HEK293 (cell line): ENCODE data around the gene INKA2.

Experiments used
- CTCF ChIA-PET: fragments of 350-600 bp; formaldehyde crosslinking; extraction: SDS; loops from one replicate; lab custom pipeline; 2021; ENCODE audit warnings: antibody characterized with exemption; lab: Yijun Ruan, JAX
- POLR2A ChIA-PET: fragments of 300-600 bp; formaldehyde crosslinking; extraction: SDS; loops from one replicate; lab custom pipeline; 2020; ENCODE audit warnings: antibody characterized with exemption, inconsistent platforms; lab: Yijun Ruan, JAX
- H3K27ac ChIP-seq: fragments of 200-500 bp; sonication (Bioruptor generic); 2 replicates; pipeline ENCODE4 v1.5.1; 2014; ENCODE audit warnings: low read depth, low read length, control low read depth, inconsistent platforms; ENCODE audit errors: extremely low read depth
- H3K36me3 ChIP-seq, 2 experiments: fragments of 200-500 bp in 1 of 2; sonication (Bioruptor generic) in 1 of 2; 1 replicate in 1 of 2; 2 replicates in 1 of 2; pipeline ENCODE4 v1.5.1; 2014 to 2017; ENCODE audit warnings: inconsistent platforms in 2 of 2, low read length in 2 of 2; ENCODE audit not compliant: control insufficient read depth in 2 of 2, insufficient read depth in 1 of 2
- H3K4me1 ChIP-seq: fragments of 200-500 bp; sonication (Bioruptor generic); 2 replicates; pipeline ENCODE4 v1.5.1; 2014; ENCODE audit warnings: mild to moderate bottlenecking, low read length, inconsistent platforms; ENCODE audit not compliant: control insufficient read depth, insufficient read depth
- H3K4me3 ChIP-seq: 2 replicates; pipeline ENCODE4 v1.5.1; 2011; ENCODE audit warnings: low read depth, mild to moderate bottlenecking, control low read depth, low read length, moderate library complexity
- H3K9me3 ChIP-seq: fragments of 200-500 bp; sonication (Bioruptor generic); 2 replicates; pipeline ENCODE4 v1.5.1; 2014; ENCODE audit warnings: low read depth, low read length, inconsistent platforms; ENCODE audit not compliant: control insufficient read depth, insufficient read depth
- INSM2 ChIP-seq: fragments of 450-650 bp; formaldehyde crosslinking; IDR thresholded peaks from 2 replicates; pipeline ENCODE4 v1.5.1; 2016; ENCODE audit warnings: missing biosample characterization, missing genetic modification characterization
- KLF16 ChIP-seq: fragments of 450-650 bp; formaldehyde crosslinking; IDR thresholded peaks from 2 replicates; pipeline ENCODE4 v1.5.1; 2017; ENCODE audit warnings: missing biosample characterization, missing genetic modification characterization
- KLF17 ChIP-seq: fragments of 450-650 bp; formaldehyde crosslinking; IDR thresholded peaks from 2 replicates; pipeline ENCODE4 v1.5.1; 2016; ENCODE audit warnings: missing biosample characterization, missing genetic modification characterization
- MYNN ChIP-seq: fragments of 450-650 bp; formaldehyde crosslinking; IDR thresholded peaks from 2 replicates; pipeline ENCODE4 v1.5.1; 2016; ENCODE audit warnings: missing biosample characterization, missing genetic modification characterization, borderline replicate concordance
- SP3 ChIP-seq: fragments of 450-650 bp; formaldehyde crosslinking; IDR thresholded peaks from 2 replicates; pipeline ENCODE4 v1.5.1; 2016; ENCODE audit warnings: missing biosample characterization, missing genetic modification characterization
- ZFP3 ChIP-seq: fragments of 450-650 bp; formaldehyde crosslinking; IDR thresholded peaks from 2 replicates; pipeline ENCODE4 v1.5.1; 2016; ENCODE audit warnings: low read depth, missing biosample characterization, missing genetic modification characterization
- ZFP41 ChIP-seq: fragments of 450-650 bp; formaldehyde crosslinking; IDR thresholded peaks from 2 replicates; pipeline ENCODE4 v1.5.1; 2016; ENCODE audit warnings: missing biosample characterization, missing genetic modification characterization, borderline replicate concordance
- ZNF211 ChIP-seq: fragments of 450-650 bp; formaldehyde crosslinking; IDR thresholded peaks from 2 replicates; pipeline ENCODE4 v1.5.1; 2016; ENCODE audit warnings: low read depth, missing biosample characterization, missing genetic modification characterization
- ZNF341 ChIP-seq: fragments of 450-650 bp; formaldehyde crosslinking; IDR thresholded peaks from 2 replicates; pipeline ENCODE4; 2016; ENCODE audit warnings: low read depth, missing biosample characterization, missing genetic modification characterization
- ZNF513 ChIP-seq: fragments of 450-650 bp; IDR thresholded peaks from 2 replicates; pipeline ENCODE4 v1.5.1; 2018; ENCODE audit warnings: missing biosample characterization, missing genetic modification characterization
- ZNF518A ChIP-seq: fragments of 450-650 bp; formaldehyde crosslinking; conservative IDR thresholded peaks from 2 replicates; pipeline ENCODE4 v1.5.1; 2016; ENCODE audit warnings: low read depth, missing biosample characterization, missing genetic modification characterization
- ZNF624 ChIP-seq: fragments of 450-650 bp; formaldehyde crosslinking; IDR thresholded peaks from 2 replicates; pipeline ENCODE4 v1.5.1; 2017; ENCODE audit warnings: missing biosample characterization, missing genetic modification characterization
- ZNF660 ChIP-seq: fragments of 450-650 bp; IDR thresholded peaks from 2 replicates; pipeline ENCODE4 v1.5.1; 2018; ENCODE audit warnings: missing biosample characterization, mild to moderate bottlenecking, missing genetic modification characterization
- ZNF777 ChIP-seq: fragments of 450-650 bp; formaldehyde crosslinking; IDR thresholded peaks from 2 replicates; pipeline ENCODE4 v1.5.1; 2017; ENCODE audit warnings: missing biosample characterization, missing genetic modification characterization, borderline replicate concordance
- ZNF837 ChIP-seq: fragments of 450-650 bp; formaldehyde crosslinking; IDR thresholded peaks from 2 replicates; pipeline ENCODE4 v1.5.1; 2016; ENCODE audit warnings: missing biosample characterization, missing genetic modification characterization

The INKA2 gene

GRCh38 chr1:111775966-111776365, 36.8 kb upstream of the INKA2 start:
- no peaks in the 10 kb centered on the region for H3K4me1 ChIP-seq
- no peak overlapping the region for H3K4me3 ChIP-seq
- ChIA-PET CTCF (no interaction called here), POLR2A (no interaction called here)
- no peak overlapping the region for H3K27ac ChIP-seq
- H3K9me3 ChIP-seq: no peaks in the 10 kb centered on the region
- no peak for TF ChIP-seq ZNF518A
- TF ChIP-seq ZNF660: no peak
- TF ChIP-seq MYNN (tag by site-specific recombination): no peak
- no peak for TF ChIP-seq ZNF513
- no peak for TF ChIP-seq ZNF211
- no peak for TF ChIP-seq KLF16
- TF ChIP-seq ZNF837 (tag by site-specific recombination): no peak
- no peak for TF ChIP-seq ZFP3 (tag by site-specific recombination)
- TF ChIP-seq ZNF341: no peak
- TF ChIP-seq SP3 (tag by site-specific recombination): no peak
- no peak for TF ChIP-seq INSM2 (tag by site-specific recombination)
- no peak for TF ChIP-seq ZNF624
- TF ChIP-seq KLF17 (tag by site-specific recombination): no peak
- no peak for TF ChIP-seq ZNF777 (tag by site-specific recombination)
- no peaks in the 10 kb centered on the region for H3K36me3 ChIP-seq

- CTCF ChIA-PET: interaction anchor here (0.6 to 1.6 kb wide), 3 partner anchors 17 to 225 kb away, joined by 3 to 13 read pairs (median 4); no protein-coding TSS in a partner anchor
- POLR2A ChIA-PET: no interaction called here
These were observed 31.7 kb upstream of the INKA2 start for GRCh38 chr1:111770916-111771315.

More at GRCh38 chr1:111770916-111771315, 31.7 kb upstream of the INKA2 start:
- Histone ChIP-seq H3K9me3 (no peaks in the 10 kb centered on the region), H3K36me3 (peaks cover 1 to 38% of the 10 kb centered on the region in 2 experiments; a peak in 2 of 3 replicates), H3K4me1 (no peaks in the 10 kb centered on the region), H3K27ac (no peak overlapping the region), H3K4me3 (no peak overlapping the region)
- no peak for TF ChIP-seq ZFP41 (tag by site-specific recombination)
